Panc1 (cell line): Measurements from ENCODE around the gene OTUB1.

Experiments used
- POLR2AphosphoS5 ChIP-seq: IDR thresholded peaks from 2 replicates; pipeline ENCODE4 v1.6.1; 2012; ENCODE audit warnings: mild to moderate bottlenecking, low read depth, low read length, moderate library complexity
- SIN3A ChIP-seq: IDR thresholded peaks from 2 replicates; pipeline ENCODE4 v1.6.1; 2012; ENCODE audit warnings: low read depth, mild to moderate bottlenecking, low read length, moderate library complexity, borderline replicate concordance; ENCODE audit not compliant: insufficient read depth
- TF ChIP-seq, protein P1 (sequence below): fragments of 450-650 bp; IDR thresholded peaks from 2 replicates; pipeline ENCODE4 v1.5.1; 2017; ENCODE audit warnings: mild to moderate bottlenecking
- TF ChIP-seq, protein P2 (sequence below), 2 experiments: IDR thresholded peaks; 2 replicates each; pipeline ENCODE4 v1.6.1; 2011 to 2012; ENCODE audit warnings: low read depth in 2 of 2, control low read depth in 1 of 2, low read length in 1 of 2, mild to moderate bottlenecking in 1 of 2, moderate library complexity in 1 of 2; ENCODE audit not compliant: insufficient read depth in 1 of 2

DNA sequence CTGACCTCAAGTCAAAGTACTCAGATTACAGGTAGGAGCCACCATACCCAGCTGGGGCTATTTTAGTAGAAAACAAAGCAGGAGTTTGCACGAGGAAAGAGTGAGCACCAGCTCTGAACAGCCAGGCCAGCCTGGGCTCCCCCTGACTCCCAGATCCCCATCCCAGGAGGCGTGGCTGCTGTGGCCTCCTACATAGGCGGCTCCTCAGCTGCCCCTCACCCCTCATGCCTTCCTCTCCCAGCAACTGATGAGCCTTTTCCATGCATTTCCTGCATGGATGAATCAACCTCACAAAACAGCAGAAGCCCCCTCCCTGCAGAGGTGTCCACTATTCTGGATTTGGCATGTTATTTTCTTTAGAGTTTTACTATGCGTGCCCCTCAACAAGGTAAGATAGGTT is 39.0 kb downstream of the OTUB1 start:
- TF ChIP-seq POLR2AphosphoS5, result no peak
- TF ChIP-seq, protein P1, sequence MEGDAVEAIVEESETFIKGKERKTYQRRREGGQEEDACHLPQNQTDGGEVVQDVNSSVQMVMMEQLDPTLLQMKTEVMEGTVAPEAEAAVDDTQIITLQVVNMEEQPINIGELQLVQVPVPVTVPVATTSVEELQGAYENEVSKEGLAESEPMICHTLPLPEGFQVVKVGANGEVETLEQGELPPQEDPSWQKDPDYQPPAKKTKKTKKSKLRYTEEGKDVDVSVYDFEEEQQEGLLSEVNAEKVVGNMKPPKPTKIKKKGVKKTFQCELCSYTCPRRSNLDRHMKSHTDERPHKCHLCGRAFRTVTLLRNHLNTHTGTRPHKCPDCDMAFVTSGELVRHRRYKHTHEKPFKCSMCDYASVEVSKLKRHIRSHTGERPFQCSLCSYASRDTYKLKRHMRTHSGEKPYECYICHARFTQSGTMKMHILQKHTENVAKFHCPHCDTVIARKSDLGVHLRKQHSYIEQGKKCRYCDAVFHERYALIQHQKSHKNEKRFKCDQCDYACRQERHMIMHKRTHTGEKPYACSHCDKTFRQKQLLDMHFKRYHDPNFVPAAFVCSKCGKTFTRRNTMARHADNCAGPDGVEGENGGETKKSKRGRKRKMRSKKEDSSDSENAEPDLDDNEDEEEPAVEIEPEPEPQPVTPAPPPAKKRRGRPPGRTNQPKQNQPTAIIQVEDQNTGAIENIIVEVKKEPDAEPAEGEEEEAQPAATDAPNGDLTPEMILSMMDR, result no peak
- TF ChIP-seq, protein P2, sequence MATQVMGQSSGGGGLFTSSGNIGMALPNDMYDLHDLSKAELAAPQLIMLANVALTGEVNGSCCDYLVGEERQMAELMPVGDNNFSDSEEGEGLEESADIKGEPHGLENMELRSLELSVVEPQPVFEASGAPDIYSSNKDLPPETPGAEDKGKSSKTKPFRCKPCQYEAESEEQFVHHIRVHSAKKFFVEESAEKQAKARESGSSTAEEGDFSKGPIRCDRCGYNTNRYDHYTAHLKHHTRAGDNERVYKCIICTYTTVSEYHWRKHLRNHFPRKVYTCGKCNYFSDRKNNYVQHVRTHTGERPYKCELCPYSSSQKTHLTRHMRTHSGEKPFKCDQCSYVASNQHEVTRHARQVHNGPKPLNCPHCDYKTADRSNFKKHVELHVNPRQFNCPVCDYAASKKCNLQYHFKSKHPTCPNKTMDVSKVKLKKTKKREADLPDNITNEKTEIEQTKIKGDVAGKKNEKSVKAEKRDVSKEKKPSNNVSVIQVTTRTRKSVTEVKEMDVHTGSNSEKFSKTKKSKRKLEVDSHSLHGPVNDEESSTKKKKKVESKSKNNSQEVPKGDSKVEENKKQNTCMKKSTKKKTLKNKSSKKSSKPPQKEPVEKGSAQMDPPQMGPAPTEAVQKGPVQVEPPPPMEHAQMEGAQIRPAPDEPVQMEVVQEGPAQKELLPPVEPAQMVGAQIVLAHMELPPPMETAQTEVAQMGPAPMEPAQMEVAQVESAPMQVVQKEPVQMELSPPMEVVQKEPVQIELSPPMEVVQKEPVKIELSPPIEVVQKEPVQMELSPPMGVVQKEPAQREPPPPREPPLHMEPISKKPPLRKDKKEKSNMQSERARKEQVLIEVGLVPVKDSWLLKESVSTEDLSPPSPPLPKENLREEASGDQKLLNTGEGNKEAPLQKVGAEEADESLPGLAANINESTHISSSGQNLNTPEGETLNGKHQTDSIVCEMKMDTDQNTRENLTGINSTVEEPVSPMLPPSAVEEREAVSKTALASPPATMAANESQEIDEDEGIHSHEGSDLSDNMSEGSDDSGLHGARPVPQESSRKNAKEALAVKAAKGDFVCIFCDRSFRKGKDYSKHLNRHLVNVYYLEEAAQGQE (IDR thresholded peaks at IDR 0.05; ENCODE audit: insufficient read depth in 1 of 2, low read depth in 2 of 2, low read length in 1 of 2), result no peak
- TF ChIP-seq SIN3A, result no peak
